HepG2 (cell line): ENCODE results near the gene PCBP1. TPM values are rescaled to one million over a fixed set of nuclear protein-coding genes. Genes with fewer than 3 reads are reported as not detected.

Experiments
- CEBPG ChIP-seq: IDR thresholded peaks from 2 replicates; pipeline ENCODE4 v1.6.1; 2016
- HNRNPL ChIP-seq: fragments of 200-400 bp; formaldehyde crosslinking; IDR thresholded peaks from 2 replicates; pipeline ENCODE4 v1.6.1; 2017; ENCODE audit warnings: mild to moderate bottlenecking, low read depth, low read length
- PRMT3 ChIP-seq: sonication (generic); formaldehyde crosslinking; IDR thresholded peaks from 2 replicates; pipeline ENCODE4 v1.8.1; 2022; ENCODE audit warnings: low read depth, mild to moderate bottlenecking, moderate library complexity, missing genetic modification reagents, borderline replicate concordance
- SKI ChIP-seq: fragments of 450-650 bp; IDR thresholded peaks from one replicate; pipeline ENCODE4 v1.6.1; 2018; ENCODE audit warnings: mild to moderate bottlenecking; ENCODE audit not compliant: partially characterized antibody
- ZKSCAN1 ChIP-seq: fragments of 150-350 bp; IDR thresholded peaks from 2 replicates; pipeline ENCODE4 v1.6.1; 2014; ENCODE audit warnings: low read length
- polyA plus RNA-seq, 8 experiments: library from polyadenylated mRNA; depleted of rRNA in 3 of 8; stranded (reverse) in 7 of 8; unstranded in 1 of 8; fragments of >200 nt; fragmentation: Illumina TruSeq in 4 of 8; extraction: Trizol in 4 of 8; gene quantifications; 2 replicates each; pipeline versions ENCODE4 v1.2.1 to v1.2.3, GENCODE V29; 2011 to 2016; ENCODE audit warnings: low read depth in 4 of 8, missing spikeins in 1 of 8, mixed read lengths in 1 of 8; ENCODE audit not compliant: insufficient read depth in 1 of 8
- total RNA-seq, 5 experiments: library from RNA; depleted of rRNA; stranded (reverse); fragments of >200 nt; fragmentation: Illumina TruSeq; extraction: Trizol; gene quantifications; 2 replicates each; pipeline ENCODE4 v1.2.3, GENCODE V29; 2016; ENCODE audit warnings: low read depth in 1 of 5
- TF ChIP-seq, protein P1 (sequence below): sonication (generic); formaldehyde crosslinking; IDR thresholded peaks from 2 replicates; pipeline ENCODE4; 2020; ENCODE audit warnings: missing genetic modification reagents, mild to moderate bottlenecking, borderline replicate concordance
- TF ChIP-seq, protein P2 (sequence below): sonication (generic); formaldehyde crosslinking; IDR thresholded peaks from 2 replicates; pipeline ENCODE4 v1.8.0; 2022; ENCODE audit warnings: mild to moderate bottlenecking, missing genetic modification reagents, borderline replicate concordance
- TF ChIP-seq, protein P3 (sequence below): sonication (generic); formaldehyde crosslinking; IDR thresholded peaks from 2 replicates; pipeline ENCODE4 v1.5.1; 2020; ENCODE audit warnings: missing genetic modification reagents, mild to moderate bottlenecking, borderline replicate concordance
- TF ChIP-seq, protein P4 (sequence below): sonication (generic); formaldehyde crosslinking; IDR thresholded peaks from 2 replicates; pipeline ENCODE4 v1.4.0; 2020; ENCODE audit warnings: mild to moderate bottlenecking, missing genetic modification reagents
- TF ChIP-seq, protein P5 (sequence below): sonication (generic); formaldehyde crosslinking; IDR thresholded peaks from 2 replicates; pipeline ENCODE4 v1.5.1; 2020; ENCODE audit warnings: mild to moderate bottlenecking, missing genetic modification reagents
- TF ChIP-seq, protein P6 (sequence below): IDR thresholded peaks from 2 replicates; pipeline ENCODE4 v1.6.1; 2016; ENCODE audit warnings: mild to moderate bottlenecking

PCBP1 gene
- total and polyA plus RNA-seq, 2 of the 13 experiments (the other 11 are each of a cell fraction or from before 2014, with no cell fraction given) = 32.0 to 137 TPM

DNA sequence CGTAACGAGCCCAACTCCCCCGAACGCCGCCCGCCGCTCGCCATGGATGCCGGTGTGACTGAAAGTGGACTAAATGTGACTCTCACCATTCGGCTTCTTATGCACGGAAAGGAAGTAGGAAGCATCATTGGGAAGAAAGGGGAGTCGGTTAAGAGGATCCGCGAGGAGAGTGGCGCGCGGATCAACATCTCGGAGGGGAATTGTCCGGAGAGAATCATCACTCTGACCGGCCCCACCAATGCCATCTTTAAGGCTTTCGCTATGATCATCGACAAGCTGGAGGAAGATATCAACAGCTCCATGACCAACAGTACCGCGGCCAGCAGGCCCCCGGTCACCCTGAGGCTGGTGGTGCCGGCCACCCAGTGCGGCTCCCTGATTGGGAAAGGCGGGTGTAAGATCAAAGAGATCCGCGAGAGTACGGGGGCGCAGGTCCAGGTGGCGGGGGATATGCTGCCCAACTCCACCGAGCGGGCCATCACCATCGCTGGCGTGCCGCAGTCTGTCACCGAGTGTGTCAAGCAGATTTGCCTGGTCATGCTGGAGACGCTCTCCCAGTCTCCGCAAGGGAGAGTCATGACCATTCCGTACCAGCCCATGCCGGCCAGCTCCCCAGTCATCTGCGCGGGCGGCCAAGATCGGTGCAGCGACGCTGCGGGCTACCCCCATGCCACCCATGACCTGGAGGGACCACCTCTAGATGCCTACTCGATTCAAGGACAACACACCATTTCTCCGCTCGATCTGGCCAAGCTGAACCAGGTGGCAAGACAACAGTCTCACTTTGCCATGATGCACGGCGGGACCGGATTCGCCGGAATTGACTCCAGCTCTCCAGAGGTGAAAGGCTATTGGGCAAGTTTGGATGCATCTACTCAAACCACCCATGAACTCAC lies 673 bp downstream of the PCBP1 start (continued):
- TF ChIP-seq, protein P1, sequence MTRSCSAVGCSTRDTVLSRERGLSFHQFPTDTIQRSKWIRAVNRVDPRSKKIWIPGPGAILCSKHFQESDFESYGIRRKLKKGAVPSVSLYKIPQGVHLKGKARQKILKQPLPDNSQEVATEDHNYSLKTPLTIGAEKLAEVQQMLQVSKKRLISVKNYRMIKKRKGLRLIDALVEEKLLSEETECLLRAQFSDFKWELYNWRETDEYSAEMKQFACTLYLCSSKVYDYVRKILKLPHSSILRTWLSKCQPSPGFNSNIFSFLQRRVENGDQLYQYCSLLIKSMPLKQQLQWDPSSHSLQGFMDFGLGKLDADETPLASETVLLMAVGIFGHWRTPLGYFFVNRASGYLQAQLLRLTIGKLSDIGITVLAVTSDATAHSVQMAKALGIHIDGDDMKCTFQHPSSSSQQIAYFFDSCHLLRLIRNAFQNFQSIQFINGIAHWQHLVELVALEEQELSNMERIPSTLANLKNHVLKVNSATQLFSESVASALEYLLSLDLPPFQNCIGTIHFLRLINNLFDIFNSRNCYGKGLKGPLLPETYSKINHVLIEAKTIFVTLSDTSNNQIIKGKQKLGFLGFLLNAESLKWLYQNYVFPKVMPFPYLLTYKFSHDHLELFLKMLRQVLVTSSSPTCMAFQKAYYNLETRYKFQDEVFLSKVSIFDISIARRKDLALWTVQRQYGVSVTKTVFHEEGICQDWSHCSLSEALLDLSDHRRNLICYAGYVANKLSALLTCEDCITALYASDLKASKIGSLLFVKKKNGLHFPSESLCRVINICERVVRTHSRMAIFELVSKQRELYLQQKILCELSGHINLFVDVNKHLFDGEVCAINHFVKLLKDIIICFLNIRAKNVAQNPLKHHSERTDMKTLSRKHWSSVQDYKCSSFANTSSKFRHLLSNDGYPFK (CRISPR knock-in tag) = peak; percentile 65; the same call in 1 of the 2 replicates
- TF ChIP-seq, protein P2, sequence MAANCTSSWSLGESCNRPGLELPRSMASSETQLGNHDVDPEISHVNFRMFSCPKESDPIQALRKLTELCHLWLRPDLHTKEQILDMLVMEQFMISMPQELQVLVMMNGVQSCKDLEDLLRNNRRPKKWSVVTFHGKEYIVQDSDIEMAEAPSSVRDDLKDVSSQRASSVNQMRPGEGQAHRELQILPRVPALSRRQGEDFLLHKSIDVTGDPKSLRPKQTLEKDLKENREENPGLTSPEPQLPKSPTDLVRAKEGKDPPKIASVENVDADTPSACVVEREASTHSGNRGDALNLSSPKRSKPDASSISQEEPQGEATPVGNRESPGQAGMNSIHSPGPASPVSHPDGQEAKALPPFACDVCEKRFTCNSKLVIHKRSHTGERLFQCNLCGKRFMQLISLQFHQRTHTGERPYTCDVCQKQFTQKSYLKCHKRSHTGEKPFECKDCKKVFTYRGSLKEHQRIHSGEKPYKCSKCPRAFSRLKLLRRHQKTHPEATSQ = no peak
- TF ChIP-seq, protein P3, sequence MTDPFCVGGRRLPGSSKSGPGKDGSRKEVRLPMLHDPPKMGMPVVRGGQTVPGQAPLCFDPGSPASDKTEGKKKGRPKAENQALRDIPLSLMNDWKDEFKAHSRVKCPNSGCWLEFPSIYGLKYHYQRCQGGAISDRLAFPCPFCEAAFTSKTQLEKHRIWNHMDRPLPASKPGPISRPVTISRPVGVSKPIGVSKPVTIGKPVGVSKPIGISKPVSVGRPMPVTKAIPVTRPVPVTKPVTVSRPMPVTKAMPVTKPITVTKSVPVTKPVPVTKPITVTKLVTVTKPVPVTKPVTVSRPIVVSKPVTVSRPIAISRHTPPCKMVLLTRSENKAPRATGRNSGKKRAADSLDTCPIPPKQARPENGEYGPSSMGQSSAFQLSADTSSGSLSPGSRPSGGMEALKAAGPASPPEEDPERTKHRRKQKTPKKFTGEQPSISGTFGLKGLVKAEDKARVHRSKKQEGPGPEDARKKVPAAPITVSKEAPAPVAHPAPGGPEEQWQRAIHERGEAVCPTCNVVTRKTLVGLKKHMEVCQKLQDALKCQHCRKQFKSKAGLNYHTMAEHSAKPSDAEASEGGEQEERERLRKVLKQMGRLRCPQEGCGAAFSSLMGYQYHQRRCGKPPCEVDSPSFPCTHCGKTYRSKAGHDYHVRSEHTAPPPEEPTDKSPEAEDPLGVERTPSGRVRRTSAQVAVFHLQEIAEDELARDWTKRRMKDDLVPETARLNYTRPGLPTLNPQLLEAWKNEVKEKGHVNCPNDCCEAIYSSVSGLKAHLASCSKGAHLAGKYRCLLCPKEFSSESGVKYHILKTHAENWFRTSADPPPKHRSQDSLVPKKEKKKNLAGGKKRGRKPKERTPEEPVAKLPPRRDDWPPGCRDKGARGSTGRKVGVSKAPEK (CRISPR knock-in tag) = 0 out of 2 replicates have a peak, but pooled peaks have one; percentile 25
- TF ChIP-seq, protein P4, sequence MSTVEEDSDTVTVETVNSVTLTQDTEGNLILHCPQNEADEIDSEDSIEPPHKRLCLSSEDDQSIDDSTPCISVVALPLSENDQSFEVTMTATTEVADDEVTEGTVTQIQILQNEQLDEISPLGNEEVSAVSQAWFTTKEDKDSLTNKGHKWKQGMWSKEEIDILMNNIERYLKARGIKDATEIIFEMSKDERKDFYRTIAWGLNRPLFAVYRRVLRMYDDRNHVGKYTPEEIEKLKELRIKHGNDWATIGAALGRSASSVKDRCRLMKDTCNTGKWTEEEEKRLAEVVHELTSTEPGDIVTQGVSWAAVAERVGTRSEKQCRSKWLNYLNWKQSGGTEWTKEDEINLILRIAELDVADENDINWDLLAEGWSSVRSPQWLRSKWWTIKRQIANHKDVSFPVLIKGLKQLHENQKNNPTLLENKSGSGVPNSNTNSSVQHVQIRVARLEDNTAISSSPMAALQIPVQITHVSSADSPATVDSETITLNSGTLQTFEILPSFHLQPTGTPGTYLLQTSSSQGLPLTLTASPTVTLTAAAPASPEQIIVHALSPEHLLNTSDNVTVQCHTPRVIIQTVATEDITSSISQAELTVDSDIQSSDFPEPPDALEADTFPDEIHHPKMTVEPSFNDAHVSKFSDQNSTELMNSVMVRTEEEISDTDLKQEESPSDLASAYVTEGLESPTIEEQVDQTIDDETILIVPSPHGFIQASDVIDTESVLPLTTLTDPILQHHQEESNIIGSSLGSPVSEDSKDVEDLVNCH (CRISPR knock-in tag) = 0 out of 2 replicates have a peak, but pooled peaks have one; percentile 56
- TF ChIP-seq SKI (no peak), PRMT3 (no peak), HNRNPL (peak; percentile 88; the same call in 1 of the 2 replicates), ZKSCAN1 (no peak), CEBPG (CRISPR knock-in tag) (no peak)
- TF ChIP-seq, protein P5, sequence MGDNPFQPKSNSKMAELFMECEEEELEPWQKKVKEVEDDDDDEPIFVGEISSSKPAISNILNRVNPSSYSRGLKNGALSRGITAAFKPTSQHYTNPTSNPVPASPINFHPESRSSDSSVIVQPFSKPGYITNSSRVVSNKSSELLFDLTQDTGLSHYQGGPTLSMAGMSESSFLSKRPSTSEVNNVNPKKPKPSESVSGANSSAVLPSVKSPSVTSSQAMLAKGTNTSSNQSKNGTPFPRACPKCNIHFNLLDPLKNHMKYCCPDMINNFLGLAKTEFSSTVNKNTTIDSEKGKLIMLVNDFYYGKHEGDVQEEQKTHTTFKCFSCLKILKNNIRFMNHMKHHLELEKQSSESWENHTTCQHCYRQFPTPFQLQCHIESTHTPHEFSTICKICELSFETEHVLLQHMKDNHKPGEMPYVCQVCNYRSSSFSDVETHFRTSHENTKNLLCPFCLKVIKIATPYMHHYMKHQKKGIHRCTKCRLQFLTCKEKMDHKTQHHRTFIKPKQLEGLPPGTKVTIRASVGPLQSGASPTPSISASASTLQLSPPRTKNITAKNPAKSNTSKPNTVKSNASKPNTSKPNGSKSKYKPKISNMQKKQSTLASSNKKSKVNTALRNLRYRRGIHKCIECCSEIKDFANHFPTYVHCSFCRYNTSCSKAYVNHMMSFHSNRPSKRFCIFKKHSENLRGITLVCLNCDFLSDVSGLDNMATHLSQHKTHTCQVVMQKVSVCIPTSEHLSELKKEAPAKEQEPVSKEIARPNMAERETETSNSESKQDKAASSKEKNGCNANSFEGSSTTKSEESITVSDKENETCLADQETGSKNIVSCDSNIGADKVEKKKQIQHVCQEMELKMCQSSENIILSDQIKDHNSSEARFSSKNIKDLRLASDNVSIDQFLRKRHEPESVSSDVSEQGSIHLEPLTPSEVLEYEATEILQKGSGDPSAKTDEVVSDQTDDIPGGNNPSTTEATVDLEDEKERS (CRISPR knock-in tag) = no peak
- TF ChIP-seq, protein P6, sequence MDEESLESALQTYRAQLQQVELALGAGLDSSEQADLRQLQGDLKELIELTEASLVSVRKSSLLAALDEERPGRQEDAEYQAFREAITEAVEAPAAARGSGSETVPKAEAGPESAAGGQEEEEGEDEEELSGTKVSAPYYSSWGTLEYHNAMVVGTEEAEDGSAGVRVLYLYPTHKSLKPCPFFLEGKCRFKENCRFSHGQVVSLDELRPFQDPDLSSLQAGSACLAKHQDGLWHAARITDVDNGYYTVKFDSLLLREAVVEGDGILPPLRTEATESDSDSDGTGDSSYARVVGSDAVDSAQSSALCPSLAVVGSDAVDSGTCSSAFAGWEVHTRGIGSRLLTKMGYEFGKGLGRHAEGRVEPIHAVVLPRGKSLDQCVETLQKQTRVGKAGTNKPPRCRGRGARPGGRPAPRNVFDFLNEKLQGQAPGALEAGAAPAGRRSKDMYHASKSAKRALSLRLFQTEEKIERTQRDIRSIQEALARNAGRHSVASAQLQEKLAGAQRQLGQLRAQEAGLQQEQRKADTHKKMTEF (CRISPR knock-in tag) = peak; percentile 87
